GM19438 (cell line): ENCODE results near the gene MET.

ENCODE experiments used
- ATAC-seq: cut with Tn5 transposase; IDR thresholded peaks from one replicate; pipeline ENCODE4 v1.9.1; 2021; ENCODE audit warnings: low read depth; ENCODE audit not compliant: unreplicated experiment

The MET gene

GRCh38 chr7:116834815-116835504, 163.0 kb downstream of the MET start:
- ATAC-seq, result no peak

- ATAC-seq, result no peak
Measured at GRCh38 chr7:116836048-116836447, 164.1 kb downstream of the MET start.

DNA sequence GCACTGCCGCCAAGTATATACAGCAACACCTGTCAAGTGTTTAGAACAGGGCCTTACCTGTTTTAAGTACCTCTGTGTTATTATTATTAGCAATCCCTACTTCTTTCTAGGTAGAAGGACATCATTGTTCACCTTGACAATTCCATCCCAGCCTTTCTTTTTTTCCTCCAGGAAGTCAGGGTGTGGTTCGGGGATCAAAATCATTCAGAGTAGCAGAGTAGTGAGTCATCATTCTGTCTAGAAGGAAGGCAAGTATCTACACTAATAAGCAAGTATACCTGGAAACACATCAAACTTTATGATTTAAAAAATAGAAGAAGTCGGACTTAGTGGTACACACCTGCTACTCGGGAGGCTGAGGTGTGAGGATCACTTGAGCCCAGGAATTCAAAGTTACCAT, 164.9 kb downstream of the MET start:
- ATAC-seq, result no peak

DNA sequence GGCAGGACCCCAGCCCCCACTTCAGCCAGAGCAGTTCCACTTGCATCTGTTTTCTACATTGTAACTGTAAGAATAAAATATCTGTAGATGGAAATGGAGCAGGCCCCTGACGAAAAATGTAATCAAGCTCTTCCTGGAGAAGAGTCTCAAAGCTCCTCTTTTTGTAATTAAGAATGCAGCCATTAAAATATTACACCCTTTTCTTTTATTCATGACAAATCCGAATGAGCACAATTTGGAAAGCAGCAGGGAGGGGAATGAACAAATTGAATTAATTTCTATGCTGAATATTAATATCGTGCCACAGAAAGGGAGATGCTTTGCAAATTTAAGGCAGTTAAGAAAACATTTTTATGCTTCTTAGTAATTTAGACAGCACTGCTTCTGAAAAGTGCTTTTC, 165.6 kb downstream of the MET start:
- ATAC-seq, result no peak

DNA sequence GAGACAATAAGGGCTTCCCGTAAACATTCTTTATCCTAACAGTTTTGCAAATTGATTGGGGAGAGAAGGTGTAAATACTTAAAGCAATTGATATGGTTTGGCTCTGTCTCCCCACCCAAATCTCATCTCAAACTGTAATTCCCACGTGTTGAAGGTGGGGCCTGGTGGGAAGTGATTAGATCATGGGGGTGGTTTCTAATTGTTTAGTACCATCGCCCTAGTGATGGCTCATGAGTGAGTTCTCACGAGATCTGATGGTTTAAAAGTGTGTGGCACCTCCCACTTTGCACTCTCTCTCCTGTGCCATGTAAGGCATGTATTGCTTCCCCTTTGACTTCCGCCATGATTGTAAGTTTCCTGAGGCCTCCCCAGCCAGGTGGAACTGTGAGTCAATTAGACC, 168.3 kb downstream of the MET start:
- no peak for ATAC-seq

GRCh38 chr7:116842371-116842770, 170.4 kb downstream of the MET start:
- ATAC-seq, result no peak

DNA sequence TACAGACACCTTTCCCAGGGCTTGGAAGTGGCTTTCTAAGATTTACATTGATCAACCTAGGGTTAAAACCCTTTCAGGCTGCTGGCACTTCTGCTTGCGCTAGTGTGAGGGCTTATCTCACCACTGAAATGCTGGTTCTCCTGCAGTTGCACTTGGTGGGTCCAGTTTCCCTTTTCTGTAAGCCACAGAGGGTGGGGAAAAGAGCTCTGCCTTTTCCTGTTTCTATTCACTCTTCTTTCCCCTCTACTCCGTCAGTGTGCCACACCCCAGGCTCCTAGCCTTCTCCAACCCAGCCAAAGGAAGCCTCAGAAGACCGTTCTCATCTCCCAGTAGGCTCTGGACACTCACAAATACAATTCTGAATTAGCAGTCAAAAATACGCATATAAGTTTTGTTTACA, 171.4 kb downstream of the MET start:
- ATAC-seq, result no peak
